Natural killer cell (primary cell): ENCODE data around the gene SNHG17. TPM values are rescaled to one million over a fixed set of nuclear protein-coding genes. Genes with fewer than 3 reads are reported as not detected.
"Not testable (repeated sequence)": the region's sequence is repeated elsewhere in the genome, so short reads cannot be mapped to it uniquely, and the experiment has no call there.

ENCODE experiments used
- ATAC-seq, 3 donors: fragments of 150-1000 bp in 2 of 3; fragments of 200-7000 bp in 1 of 3; cut with Tn5 transposase; 1 replicate in 1 of 3; 2 replicates in 2 of 3; pipeline ENCODE4 v1.10.0; 2021; ENCODE audit warnings: mild to moderate bottlenecking in 2 of 3, moderate library complexity in 2 of 3
- DNase-seq, 2 donors: peaks; one replicate each; pipeline versions ENCODE4 v3.0.0 to v3.0.0-alpha.2; 2013 to 2021; ENCODE audit warnings: mixed read lengths in 1 of 2
- H3K27ac ChIP-seq: one replicate; pipeline ENCODE4 v1.5.1; 2013; ENCODE audit warnings: mild to moderate bottlenecking, low read length
- H3K27me3 ChIP-seq: one replicate; pipeline ENCODE4 v1.6.1; 2013; ENCODE audit warnings: low read length; ENCODE audit not compliant: control insufficient read depth, insufficient read depth
- H3K36me3 ChIP-seq: one replicate; pipeline ENCODE4 v1.6.1; 2013; ENCODE audit warnings: low read length; ENCODE audit not compliant: control insufficient read depth, insufficient read depth
- H3K4me1 ChIP-seq: one replicate; pipeline ENCODE4 v1.6.1; 2013; ENCODE audit warnings: low read length; ENCODE audit not compliant: control insufficient read depth, insufficient read depth
- H3K4me3 ChIP-seq: one replicate; pipeline ENCODE4 v1.5.1; 2013; ENCODE audit warnings: low read length
- H3K9me3 ChIP-seq: one replicate; pipeline ENCODE4 v1.6.1; 2013; ENCODE audit warnings: low read length; ENCODE audit not compliant: control insufficient read depth, insufficient read depth
- H3K27ac Mint-ChIP-seq, 2 donors: one replicate each; pipeline ENCODE4 v1.8.0; 2022; ENCODE audit warnings: mild to moderate bottlenecking in 2 of 2, mixed read lengths in 2 of 2, moderate library complexity in 1 of 2
- H3K27me3 Mint-ChIP-seq, 2 donors: one replicate each; pipeline ENCODE4 v1.8.0; 2022; ENCODE audit warnings: low read depth in 2 of 2, mixed read lengths in 2 of 2
- H3K36me3 Mint-ChIP-seq: one replicate; pipeline ENCODE4 v1.8.0; 2022; ENCODE audit warnings: mixed read lengths
- H3K4me1 Mint-ChIP-seq, 2 donors: one replicate each; pipeline ENCODE4 v1.8.0; 2022; ENCODE audit warnings: mixed read lengths in 2 of 2
- H3K4me3 Mint-ChIP-seq: one replicate; pipeline ENCODE4 v1.8.0; 2022; ENCODE audit warnings: mild to moderate bottlenecking, moderate library complexity, mixed read lengths
- H3K9me3 Mint-ChIP-seq, 2 donors: one replicate each; pipeline ENCODE4 v1.8.0; 2022; ENCODE audit warnings: mixed read lengths in 2 of 2
- CTCF ChIP-seq: fragments of 200-600 bp; IDR thresholded peaks from one replicate; pipeline ENCODE4 v1.8.0; 2022; ENCODE audit warnings: antibody characterized with exemption
- WGBS: methylation state at CpG from one replicate; pipeline ENCODE4 v1.1.7; 2013; ENCODE audit warnings: missing lambda C conversion rate; ENCODE audit not compliant: insufficient coverage; 5-methylcytosine and 5-hydroxymethylcytosine counted together
- intact Hi-C: fragments of 100-400 bp; cut with micrococcal nuclease; formaldehyde crosslinking; loops from one replicate; pipeline ENCODE4 v1.14.2; 2022
- total RNA-seq, 4 donors: library from RNA; stranded (reverse); fragments of 120-200 nt in 1 of 4; gene quantifications; one replicate each; pipeline versions ENCODE4 v1.2.3 to v1.2.4, GENCODE V29; 2013 to 2022

Gene SNHG17
- total RNA-seq, 3 donors from 2014 or later (not counting 1 experiment from before 2014, with no cell fraction given), result 53.5 to 64.0 (median 53.8) TPM

- H3K4me3 Mint-ChIP-seq, result peak overlapping the region; percentile 93
- Histone ChIP-seq H3K9me3 (no peaks in the 10 kb centered on the region), H3K4me3 (peak overlapping the region; percentile 94), H3K27ac (peak overlapping the region; percentile 88), H3K4me1 (peaks cover 19% of the 10 kb centered on the region), H3K36me3 (peaks cover 11% of the 10 kb centered on the region), H3K27me3 (no peaks in the 10 kb centered on the region)
- WGBS, result 6% methylated on average over 16 of the region's 16 CpGs
- H3K27ac Mint-ChIP-seq, result peak overlapping the region; percentile 88 to 92
- ATAC-seq (peak; percentile 9 to 21 (median 12)), DNase-seq (peak; percentile 24 to 53)
- peaks cover 7 to 10% of the 10 kb centered on the region in 2 donors for H3K27me3 Mint-ChIP-seq
- H3K4me1 Mint-ChIP-seq, result peaks cover 45 to 47% of the 10 kb centered on the region in 2 donors
- H3K9me3 Mint-ChIP-seq, result no peaks in the 10 kb centered on the region
- TF ChIP-seq CTCF, result no peak
- intact Hi-C loops, result no loop called here
- H3K36me3 Mint-ChIP-seq, result peaks cover 8% of the 10 kb centered on the region
These were observed 807 bp downstream of the SNHG17 start for GRCh38 chr20:38434301-38434741.

GRCh38 chr20:38433304-38433972 lies 1.7 kb downstream of the SNHG17 start:
- no peaks in the 10 kb centered on the region for H3K27me3 ChIP-seq
- peaks cover 19% of the 10 kb centered on the region for H3K4me1 ChIP-seq
- Mint-ChIP-seq H3K4me1 (peaks cover 50 to 53% of the 10 kb centered on the region in 2 donors), H3K4me3 (peak overlapping the region; percentile 93), H3K27me3 (peaks cover 0 to 1% of the 10 kb centered on the region in 2 donors), H3K36me3 (peaks cover 8% of the 10 kb centered on the region), H3K27ac (peak overlapping the region; percentile 88 to 92), H3K9me3 (no peaks in the 10 kb centered on the region)
- no peak for TF ChIP-seq CTCF
- H3K27ac ChIP-seq, result no peak overlapping the region
- peaks cover 20% of the 10 kb centered on the region for H3K36me3 ChIP-seq
- WGBS, result 84% methylated on average over 9 of the region's 9 CpGs
- H3K9me3 ChIP-seq, result no peaks in the 10 kb centered on the region
- ATAC-seq (no peak), DNase-seq (no peak)
- H3K4me3 ChIP-seq, result no peak overlapping the region
- intact Hi-C loops, result no loop called here

- H3K27ac ChIP-seq, H3K27me3 Mint-ChIP-seq: not testable (repeated sequence)
- WGBS, result 93% methylated on average over 5 of the region's 5 CpGs
These were observed 2.3 kb downstream of the SNHG17 start for GRCh38 chr20:38432870-38433269.

GRCh38 chr20:38432292-38432691 lies 2.8 kb downstream of the SNHG17 start:
- Histone ChIP-seq H3K27me3 (no peaks in the 10 kb centered on the region), H3K4me3 (no peak overlapping the region), H3K9me3 (no peaks in the 10 kb centered on the region), H3K36me3 (peaks cover 32% of the 10 kb centered on the region), H3K27ac (no peak overlapping the region), H3K4me1 (peaks cover 19% of the 10 kb centered on the region)
- Mint-ChIP-seq H3K4me3 (peak overlapping the region; percentile 9), H3K36me3 (peaks cover 8% of the 10 kb centered on the region), H3K27ac (peak overlapping the region; percentile 67 to 92), H3K9me3 (no peaks in the 10 kb centered on the region), H3K4me1 (peaks cover 50 to 55% of the 10 kb centered on the region in 2 donors), H3K27me3 (no peaks in the 10 kb centered on the region)
- intact Hi-C loops, result no loop called here
- no peak for DNase-seq
- no peak for ATAC-seq
- TF ChIP-seq CTCF, result no peak
- 92% methylated on average over 6 of the region's 6 CpGs for WGBS

More at GRCh38 chr20:38432870-38433269, 2.3 kb downstream of the SNHG17 start:
- intact Hi-C loops, DNase-seq, H3K4me3 ChIP-seq, H3K9me3 Mint-ChIP-seq, H3K36me3 Mint-ChIP-seq, H3K9me3 ChIP-seq, ATAC-seq, H3K27me3 ChIP-seq: not testable (repeated sequence)
- Histone ChIP-seq H3K4me1 (peaks cover 19% of the 10 kb centered on the region), H3K36me3 (peaks cover 26% of the 10 kb centered on the region)
- peak overlapping the region; percentile 93 for H3K4me3 Mint-ChIP-seq
- peak overlapping the region in 1 of 2 donors; percentile 92 for H3K27ac Mint-ChIP-seq
- H3K4me1 Mint-ChIP-seq, result peaks cover 50 to 53% of the 10 kb centered on the region in 2 donors
